Measurements from ENCODE around the gene ATP5F1D. TPM values are rescaled to one million over a fixed set of nuclear protein-coding genes. Genes with fewer than 3 reads are reported as not detected.

ATP5F1D gene
- total and polyA plus RNA-seq, 2 donors (not counting 3 experiments of a cell fraction or from before 2014, with no cell fraction given): 167 to 192 TPM

GRCh38 chr19:1282588-1283206, 41.1 kb downstream of the ATP5F1D start:
- no peaks in the 10 kb centered on the region for H4K20me1 ChIP-seq (replicated peaks; ENCODE audit: control insufficient read depth, extremely low read depth, insufficient read depth, low read length)
- H3K27me3 ChIP-seq (ENCODE audit: control insufficient read depth in 2 of 2, insufficient read depth in 2 of 2, low read length in 2 of 2): peaks cover 8 to 20% of the 10 kb centered on the region in 2 experiments
- intact Hi-C loops (cut with micrococcal nuclease): loop anchor here (5.0 kb wide), 1 partner anchor 230 kb away; the partner anchor contains the start of gene ADAMTSL5
- H3K27ac ChIP-seq (ENCODE audit: insufficient read depth, low read depth, low read length): no peak overlapping the region
- no peak overlapping the region for H3K4me3 ChIP-seq (replicated peaks in 1 of 3; ENCODE audit: insufficient read depth in 1 of 3, low read depth in 1 of 3, low read length in 3 of 3)
- ChIA-PET CTCF (interaction anchor here (0.6 to 1.2 kb wide), 2 partner anchors 16 to 151 kb away, joined by 3 to 4 read pairs; no protein-coding TSS in a partner anchor), POLR2A (interaction anchor here (1.6 kb wide), 1 partner anchor 13 kb away, joined by 7 read pairs; the partner anchor contains the start of gene CIRBP)
- BruUV-seq (replicated peaks): no TSS peak
- H3K4me2 ChIP-seq (ENCODE audit: insufficient read depth, low read length): no peak overlapping the region
- H3K9me3 ChIP-seq (replicated peaks; ENCODE audit: control insufficient read depth, insufficient read depth, low read length): no peaks in the 10 kb centered on the region
- peaks cover 0 to 5% of the 10 kb centered on the region in 2 experiments for H3K36me3 ChIP-seq (ENCODE audit: control insufficient read depth in 2 of 2, extremely low read depth in 1 of 2, insufficient read depth in 2 of 2, low read length in 2 of 2)
- TF ChIP-seq MYC (IDR thresholded peaks at IDR 0.05; ENCODE audit: low read depth, low read length) (no peak), POLR2A (IDR thresholded peaks at IDR 0.05; ENCODE audit: low read depth, low read length) (no peak), POLR2AphosphoS5 (IDR thresholded peaks at IDR 0.05; ENCODE audit: insufficient read depth, low read depth, low read length) (no peak), FOS (IDR thresholded peaks at IDR 0.05; ENCODE audit: borderline replicate concordance, insufficient read depth, low read length) (no peak), CTCF (IDR thresholded peaks at IDR 0.05; ENCODE audit: extremely low read depth in 1 of 2, insufficient read depth in 1 of 2, low read depth in 1 of 2, low read length in 2 of 2) (no peak), EZH2 (IDR thresholded peaks at IDR 0.05; ENCODE audit: borderline replicate concordance, low read depth, low read length, severe bottlenecking) (no peak), GATA2 (IDR thresholded peaks at IDR 0.05; ENCODE audit: insufficient read depth, insufficient read length, low read depth, low read length) (no peak), JUN (IDR thresholded peaks at IDR 0.05; ENCODE audit: borderline replicate concordance, insufficient read depth, insufficient read length, low read depth) (no peak)
- TF ChIP-seq, protein P1, sequence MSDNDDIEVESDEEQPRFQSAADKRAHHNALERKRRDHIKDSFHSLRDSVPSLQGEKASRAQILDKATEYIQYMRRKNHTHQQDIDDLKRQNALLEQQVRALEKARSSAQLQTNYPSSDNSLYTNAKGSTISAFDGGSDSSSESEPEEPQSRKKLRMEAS (IDR thresholded peaks at IDR 0.05; ENCODE audit: insufficient read depth, insufficient read length): no peak
- no peak overlapping the region for H2AFZ ChIP-seq (ENCODE audit: low read depth, low read length)
- no peaks in the 10 kb centered on the region for H3K4me1 ChIP-seq (ENCODE audit: control insufficient read depth, extremely low read depth, insufficient read depth, low read length)
- FAIRE-seq (no peak), DNase-seq (ENCODE audit: low read depth, low spot score) (no peak)
- no peaks in the 10 kb centered on the region for H3K79me2 ChIP-seq (ENCODE audit: control insufficient read depth, insufficient read depth, low read length)
- H3K9ac ChIP-seq (replicated peaks; ENCODE audit: extremely low read depth, insufficient read depth, low read length): no peak overlapping the region
- dilution Hi-C loops (cut with MboI; ENCODE audit: extremely low pct_ligation_motif_present, low sequenced_read_pairs): no loop called here
- H3K9me1 ChIP-seq (replicated peaks; ENCODE audit: control insufficient read depth, extremely low read depth, insufficient read depth, low read length): no peaks in the 10 kb centered on the region

Measured in endothelial cell of umbilical vein (primary cell).